GM19455 (cell line): ENCODE measurements around the gene SZRD1.
"Not testable (repeated sequence)": the region's sequence is repeated elsewhere in the genome, so short reads cannot be mapped to it uniquely, and the experiment has no call there.

ENCODE experiments used
- ATAC-seq: cut with Tn5 transposase; IDR thresholded peaks from one replicate; pipeline ENCODE4 v1.9.1; 2021; ENCODE audit not compliant: unreplicated experiment

SZRD1 gene

GRCh38 chr1:16366722-16367257, at the start of gene SZRD1:
Gene SZRD1 (plus strand): TSS chr1:16367242. CDS start chr1:16367258, 16 bp downstream.
- peak; percentile 80 for ATAC-seq

GRCh38 chr1:16318555-16318954, 48.5 kb upstream of the SZRD1 start:
- ATAC-seq = no peak

- no peak for ATAC-seq
Observed at GRCh38 chr1:16321176-16321867, 45.7 kb upstream of the SZRD1 start.

GRCh38 chr1:16324456-16324890, 42.6 kb upstream of the SZRD1 start:
- ATAC-seq = no peak

GRCh38 chr1:16326833-16327404, 40.1 kb upstream of the SZRD1 start:
- ATAC-seq = no peak

- no peak for ATAC-seq
Observed at GRCh38 chr1:16334655-16335340, 32.2 kb upstream of the SZRD1 start.

- ATAC-seq = no peak
Observed at GRCh38 chr1:16338961-16339360, 28.1 kb upstream of the SZRD1 start.

- no peak for ATAC-seq
Observed at GRCh38 chr1:16340673-16341072, 26.4 kb upstream of the SZRD1 start.

GRCh38 chr1:16342331-16343062, 24.5 kb upstream of the SZRD1 start:
- no peak for ATAC-seq

GRCh38 chr1:16343276-16343675, 23.8 kb upstream of the SZRD1 start:
- not testable (repeated sequence) for ATAC-seq

- ATAC-seq = no peak
Observed at GRCh38 chr1:16348414-16349182, 18.4 kb upstream of the SZRD1 start.

GRCh38 chr1:16349847-16350406, 17.1 kb upstream of the SZRD1 start:
- no peak for ATAC-seq

- no peak for ATAC-seq
Observed at GRCh38 chr1:16351456-16351993, 15.5 kb upstream of the SZRD1 start.

GRCh38 chr1:16351994-16352841, 14.8 kb upstream of the SZRD1 start, which contains the start of gene FBXO42:
Gene FBXO42 (minus strand): TSS chr1:16352480. CDS start chr1:16315418, 37,062 bp downstream.
- ATAC-seq = peak; percentile 84

GRCh38 chr1:16352842-16353535, 14.1 kb upstream of the SZRD1 start:
- no peak for ATAC-seq

GRCh38 chr1:16354619-16355018, 12.4 kb upstream of the SZRD1 start:
- ATAC-seq = no peak

- ATAC-seq = no peak
Observed at GRCh38 chr1:16356867-16357266, 10.2 kb upstream of the SZRD1 start.

GRCh38 chr1:16365146-16365498, 1.9 kb upstream of the SZRD1 start:
- not testable (repeated sequence) for ATAC-seq
